ENCODE results near the gene WHRN. TPM values are rescaled to one million over a fixed set of nuclear protein-coding genes. Genes with fewer than 3 reads are reported as not detected.

WHRN gene
- polyA plus RNA-seq, 1 donor (not counting 4 experiments of a cell fraction or from before 2014, with no cell fraction given), result 1.2 TPM

DNA sequence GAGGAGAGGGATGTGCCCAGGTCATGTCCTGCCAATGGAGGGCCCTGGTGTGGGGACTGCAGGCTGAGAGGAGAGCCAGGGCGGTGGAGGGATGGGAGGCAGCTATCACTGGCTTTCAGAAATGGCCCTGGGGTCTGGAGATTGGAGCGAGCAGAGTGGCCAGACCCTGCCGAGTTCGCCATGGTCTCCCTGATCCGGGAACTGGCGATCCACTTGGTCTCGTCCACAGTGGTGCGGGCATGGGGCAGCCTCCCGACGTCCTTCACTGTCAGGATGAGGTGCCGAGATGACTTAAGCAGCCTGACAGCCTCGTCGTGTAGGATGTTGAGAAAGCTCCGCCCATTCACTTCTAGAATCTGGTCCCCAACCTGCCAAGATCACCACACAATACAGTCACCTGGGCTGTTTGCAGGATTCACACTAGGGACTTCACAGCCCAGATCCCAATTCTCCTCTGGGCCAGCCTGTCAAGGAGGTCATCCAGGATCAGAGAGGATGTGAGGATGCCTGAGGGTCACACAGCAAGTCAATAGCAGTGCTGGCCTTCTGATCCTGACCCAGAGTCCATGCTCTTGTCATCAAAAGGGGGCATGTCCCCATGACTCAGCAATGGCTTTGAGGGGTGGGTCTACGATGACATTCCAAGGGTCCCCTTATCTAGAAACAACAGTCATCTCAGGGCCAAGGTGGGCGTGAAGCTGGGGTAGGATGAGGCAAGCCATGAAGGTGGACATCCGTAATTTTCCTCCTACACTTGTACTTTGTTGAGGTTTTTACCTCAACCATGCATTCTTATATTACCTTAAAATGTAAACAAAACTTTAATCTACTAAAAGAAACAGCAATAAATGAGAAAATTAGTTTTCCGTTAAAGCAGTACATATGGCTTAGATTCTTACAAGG is 79.0 kb downstream of the WHRN start:
- Histone ChIP-seq H2AFZ (ENCODE audit: control insufficient read depth, low read length) (no peak overlapping the region), H3K9ac (ENCODE audit: control insufficient read depth, extremely low read depth, insufficient read depth, low read length) (no peak overlapping the region), H3K27me3 (ENCODE audit: control insufficient read depth, extremely low read depth, insufficient read depth, low read length) (no peaks in the 10 kb centered on the region), H3K4me3 (ENCODE audit: control insufficient read depth in 2 of 3, extremely low read depth in 1 of 3, insufficient read depth in 2 of 3, low read depth in 1 of 3, low read length in 3 of 3) (no peak overlapping the region), H3K79me2 (ENCODE audit: control insufficient read depth, insufficient read depth, low read length) (no peaks in the 10 kb centered on the region), H4K20me1 (ENCODE audit: control insufficient read depth, extremely low read depth, insufficient read depth, low read length) (no peaks in the 10 kb centered on the region), H3K4me1 (ENCODE audit: control insufficient read depth, extremely low read depth, insufficient read depth, low read length) (no peaks in the 10 kb centered on the region), H3K4me2 (ENCODE audit: control insufficient read depth, extremely low read depth, insufficient read depth, low read depth, low read length) (no peak overlapping the region), H3K36me3 (ENCODE audit: control insufficient read depth in 2 of 2, extremely low read depth in 1 of 2, insufficient read depth in 2 of 2, low read length in 2 of 2) (no peaks in the 10 kb centered on the region), H3K9me1 (ENCODE audit: control insufficient read depth, extremely low read depth, insufficient read depth, low read length) (no peaks in the 10 kb centered on the region), H3K27ac (ENCODE audit: control insufficient read depth, insufficient read depth, low read length) (no peak overlapping the region), H3K9me3 (ENCODE audit: control insufficient read depth, low read depth, low read length) (no peaks in the 10 kb centered on the region)
- dilution Hi-C loops (cut with MboI; ENCODE audit: extremely low pct_ligation_motif_present, low sequenced_read_pairs), result no loop called here
- DNase-seq (ENCODE audit: low read depth, low spot score) (no peak), FAIRE-seq (no peak)
- TF ChIP-seq EZH2 (IDR thresholded peaks at IDR 0.05; ENCODE audit: low read length), result no peak
- TF ChIP-seq, protein P1, sequence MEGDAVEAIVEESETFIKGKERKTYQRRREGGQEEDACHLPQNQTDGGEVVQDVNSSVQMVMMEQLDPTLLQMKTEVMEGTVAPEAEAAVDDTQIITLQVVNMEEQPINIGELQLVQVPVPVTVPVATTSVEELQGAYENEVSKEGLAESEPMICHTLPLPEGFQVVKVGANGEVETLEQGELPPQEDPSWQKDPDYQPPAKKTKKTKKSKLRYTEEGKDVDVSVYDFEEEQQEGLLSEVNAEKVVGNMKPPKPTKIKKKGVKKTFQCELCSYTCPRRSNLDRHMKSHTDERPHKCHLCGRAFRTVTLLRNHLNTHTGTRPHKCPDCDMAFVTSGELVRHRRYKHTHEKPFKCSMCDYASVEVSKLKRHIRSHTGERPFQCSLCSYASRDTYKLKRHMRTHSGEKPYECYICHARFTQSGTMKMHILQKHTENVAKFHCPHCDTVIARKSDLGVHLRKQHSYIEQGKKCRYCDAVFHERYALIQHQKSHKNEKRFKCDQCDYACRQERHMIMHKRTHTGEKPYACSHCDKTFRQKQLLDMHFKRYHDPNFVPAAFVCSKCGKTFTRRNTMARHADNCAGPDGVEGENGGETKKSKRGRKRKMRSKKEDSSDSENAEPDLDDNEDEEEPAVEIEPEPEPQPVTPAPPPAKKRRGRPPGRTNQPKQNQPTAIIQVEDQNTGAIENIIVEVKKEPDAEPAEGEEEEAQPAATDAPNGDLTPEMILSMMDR (optimal IDR thresholded peaks at IDR 0.05 in 1 of 3, IDR thresholded peaks at IDR 0.05 in 1 of 3, conservative IDR thresholded peaks at IDR 0.05 in 1 of 3; ENCODE audit: extremely low read depth in 1 of 3, insufficient read depth in 2 of 3, low read length in 3 of 3), result no peak

DNA sequence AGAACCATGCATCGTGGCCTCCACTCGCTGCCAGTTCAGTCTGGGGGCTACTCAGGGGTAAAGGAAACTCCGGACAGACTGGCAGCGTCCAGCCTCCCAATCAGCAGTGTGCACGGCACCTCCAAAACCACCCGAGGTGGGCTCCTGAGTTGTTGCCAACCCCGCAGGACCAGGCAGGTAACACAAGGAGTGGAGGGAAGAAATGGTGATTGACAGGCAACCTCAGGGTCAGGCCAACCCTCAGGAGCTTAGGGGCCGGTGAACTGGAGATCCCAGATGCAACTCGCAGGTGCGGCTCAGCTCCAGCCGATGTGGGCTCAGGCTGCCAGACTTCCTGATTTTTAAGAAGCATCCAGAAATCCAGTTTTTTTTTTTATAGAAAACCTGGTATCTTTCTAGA is 80.1 kb downstream of the WHRN start:
- no peak overlapping the region for H3K27ac ChIP-seq (ENCODE audit: control insufficient read depth, insufficient read depth, low read length)
- no peaks in the 10 kb centered on the region for H3K4me1 ChIP-seq (ENCODE audit: control insufficient read depth, extremely low read depth, insufficient read depth, low read length)
- H3K4me3 ChIP-seq (ENCODE audit: control insufficient read depth in 2 of 3, extremely low read depth in 1 of 3, insufficient read depth in 2 of 3, low read depth in 1 of 3, low read length in 3 of 3), result no peak overlapping the region
- no peak overlapping the region for H3K4me2 ChIP-seq (ENCODE audit: control insufficient read depth, extremely low read depth, insufficient read depth, low read depth, low read length)
- no peak overlapping the region for H2AFZ ChIP-seq (ENCODE audit: control insufficient read depth, low read length)
- no peaks in the 10 kb centered on the region for H4K20me1 ChIP-seq (ENCODE audit: control insufficient read depth, extremely low read depth, insufficient read depth, low read length)
- H3K9me3 ChIP-seq (ENCODE audit: control insufficient read depth, low read depth, low read length), result no peaks in the 10 kb centered on the region
- DNase-seq (ENCODE audit: low read depth, low spot score) (no peak), FAIRE-seq (no peak)
- no peak overlapping the region for H3K9ac ChIP-seq (ENCODE audit: control insufficient read depth, extremely low read depth, insufficient read depth, low read length)
- dilution Hi-C loops (cut with MboI; ENCODE audit: extremely low pct_ligation_motif_present, low sequenced_read_pairs), result no loop called here
- no peaks in the 10 kb centered on the region for H3K79me2 ChIP-seq (ENCODE audit: control insufficient read depth, insufficient read depth, low read length)
- no peak for TF ChIP-seq EZH2 (IDR thresholded peaks at IDR 0.05; ENCODE audit: low read length)
- H3K9me1 ChIP-seq (ENCODE audit: control insufficient read depth, extremely low read depth, insufficient read depth, low read length), result no peaks in the 10 kb centered on the region
- H3K27me3 ChIP-seq (ENCODE audit: control insufficient read depth, extremely low read depth, insufficient read depth, low read length), result no peaks in the 10 kb centered on the region
- H3K36me3 ChIP-seq (ENCODE audit: control insufficient read depth in 2 of 2, extremely low read depth in 1 of 2, insufficient read depth in 2 of 2, low read length in 2 of 2), result no peaks in the 10 kb centered on the region

Measured in keratinocyte (primary cell).